ENCODE data around the gene GMNC.

The GMNC gene

GRCh38 chr3:190849607-190850006, 12.9 kb downstream of the GMNC start:
- TF ChIP-seq CTCF (IDR thresholded peaks at IDR 0.05; ENCODE audit: insufficient read depth, missing control alignments), result no peak
- no peak for FAIRE-seq
- no peak for DNase-seq (ENCODE audit: insufficient read length, low spot score)

DNA sequence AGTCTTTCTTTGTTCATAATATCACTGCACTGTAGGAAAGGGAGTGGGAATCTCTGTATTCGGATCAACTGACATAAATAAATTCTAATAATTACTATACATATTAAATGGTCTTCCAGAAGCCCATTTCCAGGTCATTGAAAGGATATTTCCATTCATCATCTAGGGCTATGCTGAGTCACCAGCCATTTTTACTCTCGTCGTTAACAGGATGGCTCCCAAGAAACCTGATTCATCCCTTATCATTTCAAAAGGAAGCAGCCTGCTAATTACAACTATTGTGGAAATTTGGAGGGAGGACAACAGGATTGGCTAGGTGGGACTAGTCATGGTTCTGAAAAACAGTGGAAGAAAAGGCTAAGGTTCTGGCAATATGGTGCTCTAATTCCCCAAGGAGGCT, 13.6 kb downstream of the GMNC start:
- FAIRE-seq (no peak), DNase-seq (ENCODE audit: insufficient read length, low spot score) (no peak)
- no peak for TF ChIP-seq CTCF (IDR thresholded peaks at IDR 0.05; ENCODE audit: insufficient read depth, missing control alignments)

- TF ChIP-seq CTCF (IDR thresholded peaks at IDR 0.05; ENCODE audit: insufficient read depth, missing control alignments), result no peak
- no peak for DNase-seq (ENCODE audit: insufficient read length, low spot score)
- FAIRE-seq, result no peak
Measured at GRCh38 chr3:190847436-190847835, 15.1 kb downstream of the GMNC start.

GRCh38 chr3:190840146-190840545, 22.3 kb downstream of the GMNC start:
- no peak for TF ChIP-seq CTCF (IDR thresholded peaks at IDR 0.05; ENCODE audit: insufficient read depth, missing control alignments)
- DNase-seq (ENCODE audit: insufficient read length, low spot score) (no peak), FAIRE-seq (no peak)

GRCh38 chr3:190831225-190831624, 31.3 kb downstream of the GMNC start:
- TF ChIP-seq CTCF (IDR thresholded peaks at IDR 0.05; ENCODE audit: insufficient read depth, missing control alignments), result no peak
- FAIRE-seq, result no peak
- no peak for DNase-seq (ENCODE audit: insufficient read length, low spot score)

DNA sequence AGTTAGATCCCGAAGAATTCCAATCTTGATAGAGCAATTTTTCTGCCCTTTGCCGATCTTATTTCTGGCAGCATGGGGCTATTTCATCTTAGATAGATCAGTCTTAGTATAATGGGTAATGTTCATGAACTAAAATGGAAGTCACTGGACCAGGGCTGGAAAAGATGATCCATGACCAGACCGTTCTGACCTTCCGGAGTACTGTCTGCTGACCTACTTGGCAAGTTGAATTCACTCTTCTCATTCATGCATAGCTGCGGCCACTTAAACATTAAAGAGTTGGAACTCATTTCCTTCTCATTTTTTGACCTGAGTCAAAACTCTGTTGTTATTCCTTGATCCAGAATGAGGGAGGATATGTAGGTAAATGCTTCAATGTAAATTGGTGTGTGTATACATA, 32.5 kb downstream of the GMNC start:
- FAIRE-seq (no peak), DNase-seq (ENCODE audit: insufficient read length, low spot score) (no peak)
- TF ChIP-seq CTCF (IDR thresholded peaks at IDR 0.05; ENCODE audit: insufficient read depth, missing control alignments), result no peak

GRCh38 chr3:190826018-190826417, 36.5 kb downstream of the GMNC start:
- DNase-seq (ENCODE audit: insufficient read length, low spot score) (no peak), FAIRE-seq (no peak)
- TF ChIP-seq CTCF (IDR thresholded peaks at IDR 0.05; ENCODE audit: insufficient read depth, missing control alignments), result no peak
